Choroid plexus epithelial cell (primary cell): Measurements from ENCODE around the gene UGT2B10.
"Not testable (repeated sequence)": the region's sequence is repeated elsewhere in the genome, so short reads cannot be mapped to it uniquely, and the experiment has no call there.

Experiments
- DNase-seq: peaks from one replicate; pipeline ENCODE4 v3.0.0-alpha.2; 2010; ENCODE audit warnings: low read depth
- H3K4me3 ChIP-seq: 2 replicates; pipeline ENCODE4 v1.5.1; 2011; ENCODE audit warnings: low read depth, mild to moderate bottlenecking, control low read depth, low read length, moderate library complexity
- CTCF ChIP-seq: conservative IDR thresholded peaks from 2 replicates; pipeline ENCODE4 v1.5.1; 2011; ENCODE audit warnings: low read depth, mild to moderate bottlenecking, control low read depth, inconsistent platforms, low read length, moderate library complexity

The UGT2B10 gene

GRCh38 chr4:68810919-68811318, 4.9 kb upstream of the UGT2B10 start:
- no peak overlapping the region for H3K4me3 ChIP-seq
- TF ChIP-seq CTCF: no peak
- no peak for DNase-seq

- DNase-seq, H3K4me3 ChIP-seq: not testable (repeated sequence)
Measured at GRCh38 chr4:68816410-68817265, 844 bp downstream of the UGT2B10 start.

DNA sequence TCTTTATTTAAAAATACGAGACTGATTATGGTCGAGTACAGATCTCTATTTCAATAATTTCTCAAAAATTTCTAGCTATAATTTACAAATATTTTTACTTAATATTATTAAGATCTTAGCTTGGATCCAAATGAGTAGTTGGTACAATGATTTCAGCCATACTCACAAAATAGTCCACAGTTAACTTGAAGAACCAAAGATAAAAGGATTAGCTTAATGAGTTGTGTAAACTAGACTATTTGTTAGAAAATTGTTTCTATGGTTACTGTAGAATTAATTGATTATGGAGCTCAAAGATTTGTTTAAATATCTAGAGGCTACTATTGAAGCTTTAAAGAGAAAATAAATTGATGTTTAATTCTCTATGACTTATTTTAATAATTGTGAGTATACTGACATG, 1.6 kb downstream of the UGT2B10 start:
- DNase-seq: no peak
- no peak overlapping the region for H3K4me3 ChIP-seq
- no peak for TF ChIP-seq CTCF

DNA sequence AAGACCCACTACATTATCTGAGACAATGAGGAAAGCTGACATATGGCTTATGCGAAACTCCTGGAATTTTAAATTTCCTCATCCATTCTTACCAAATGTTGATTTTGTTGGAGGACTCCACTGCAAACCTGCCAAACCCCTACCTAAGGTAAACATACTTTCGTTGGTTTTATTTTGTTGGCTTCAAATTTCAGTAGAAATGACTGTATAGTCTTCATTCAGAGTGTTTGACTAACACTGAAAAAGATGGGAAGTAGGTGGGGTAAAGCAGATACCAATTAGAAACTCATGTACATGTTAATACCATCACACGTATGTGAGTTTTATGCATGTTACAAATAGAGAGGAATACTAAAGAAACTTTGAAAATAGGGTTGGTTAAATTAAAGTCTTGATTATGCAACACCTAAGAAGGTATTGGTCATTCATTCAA, 2.3 kb downstream of the UGT2B10 start:
- H3K4me3 ChIP-seq: not testable (repeated sequence)

DNA sequence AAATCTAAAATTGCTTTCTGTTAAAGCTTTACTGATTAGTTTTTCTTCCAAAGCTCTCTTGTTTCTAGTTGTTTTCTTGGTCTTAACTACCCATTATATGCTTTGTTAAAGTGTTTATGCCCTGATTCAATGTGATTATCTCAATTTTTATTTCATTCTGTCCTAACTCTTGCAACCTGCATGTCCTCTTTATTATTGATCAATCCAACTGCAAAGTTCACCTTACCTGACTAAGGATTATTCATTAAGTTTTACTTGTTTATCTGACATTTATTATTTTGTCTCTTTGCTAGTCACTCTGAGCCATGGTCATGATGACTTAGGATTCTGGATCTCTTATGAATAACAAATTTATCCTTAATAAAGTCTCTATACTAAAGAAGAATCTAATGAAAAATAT, 15.8 kb downstream of the UGT2B10 start:
- no peak overlapping the region for H3K4me3 ChIP-seq
- DNase-seq: no peak
- TF ChIP-seq CTCF: no peak

More for the DNA sequence above, 2.3 kb downstream of the UGT2B10 start:
- DNase-seq: not testable (repeated sequence)

GRCh38 chr4:68850293-68850692, 34.5 kb downstream of the UGT2B10 start:
- no peak overlapping the region for H3K4me3 ChIP-seq
- no peak for TF ChIP-seq CTCF

DNA sequence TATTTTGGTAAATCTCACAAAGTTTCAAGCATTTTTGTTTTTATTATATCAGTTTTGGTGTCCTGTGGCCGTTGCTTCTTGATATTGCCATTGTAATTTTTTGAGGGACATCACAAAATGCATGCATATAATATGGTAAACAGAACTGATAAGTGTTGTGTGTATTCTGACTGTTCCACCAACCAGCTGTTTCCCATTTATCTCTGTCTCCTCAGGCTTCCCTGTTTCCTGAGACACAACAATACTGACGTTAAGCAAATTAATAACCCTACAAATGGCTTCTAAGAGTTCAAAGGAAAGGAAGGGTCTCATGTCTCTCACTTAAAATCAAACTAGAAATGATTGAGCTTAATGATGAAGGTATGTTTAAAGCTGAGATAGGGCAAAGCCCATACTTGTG, 40.0 kb downstream of the UGT2B10 start:
- no peak for DNase-seq
- H3K4me3 ChIP-seq: no peak overlapping the region
- TF ChIP-seq CTCF: no peak

More at GRCh38 chr4:68850293-68850692, 34.5 kb downstream of the UGT2B10 start:
- DNase-seq: no peak

DNA sequence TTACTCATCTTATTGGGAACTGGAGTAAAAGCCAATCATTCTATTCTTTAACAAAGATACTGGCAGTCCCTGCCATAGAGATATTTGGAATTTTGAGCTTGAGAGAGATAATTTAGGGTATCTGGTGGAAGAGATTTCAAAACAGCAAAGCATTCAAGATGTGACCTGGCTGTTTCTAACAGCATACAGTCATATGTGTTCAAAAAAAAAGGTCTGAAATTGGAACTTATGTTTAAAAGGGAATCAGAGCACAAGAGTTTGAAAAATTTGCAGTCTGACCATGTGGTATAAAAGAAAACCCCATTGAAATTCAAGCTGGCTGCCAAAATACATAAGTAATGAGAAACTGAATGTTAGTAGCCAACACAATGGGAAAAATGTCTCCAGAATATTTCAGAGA, 42.2 kb downstream of the UGT2B10 start:
- H3K4me3 ChIP-seq: no peak overlapping the region
- no peak for TF ChIP-seq CTCF
- DNase-seq: no peak
